HG03354 (cell line): ENCODE data around the gene SGMS2.

Experiments
- ATAC-seq: cut with Tn5 transposase; IDR thresholded peaks from one replicate; pipeline ENCODE4 v1.9.1; 2021; ENCODE audit warnings: mild to moderate bottlenecking; ENCODE audit not compliant: unreplicated experiment, poor library complexity, severe bottlenecking

The SGMS2 gene

GRCh38 chr4:107826421-107826980 is 1.8 kb downstream of the SGMS2 start:
- ATAC-seq: no peak

GRCh38 chr4:107828315-107829090 is 3.8 kb downstream of the SGMS2 start:
- no peak for ATAC-seq

- ATAC-seq: no peak
Measured at GRCh38 chr4:107831140-107831539, 6.4 kb downstream of the SGMS2 start.

- no peak for ATAC-seq
Measured at GRCh38 chr4:107832275-107832807, 7.6 kb downstream of the SGMS2 start.

GRCh38 chr4:107834241-107834794 is 9.6 kb downstream of the SGMS2 start:
- no peak for ATAC-seq

- no peak for ATAC-seq
Measured at GRCh38 chr4:107835406-107835805, 10.7 kb downstream of the SGMS2 start.

GRCh38 chr4:107837317-107837716 is 12.6 kb downstream of the SGMS2 start:
- no peak for ATAC-seq

GRCh38 chr4:107837776-107838618 is 13.3 kb downstream of the SGMS2 start:
- ATAC-seq: no peak

- no peak for ATAC-seq
Measured at GRCh38 chr4:107838861-107839565, 14.3 kb downstream of the SGMS2 start.

- ATAC-seq: no peak
Measured at GRCh38 chr4:107843391-107843790, 18.7 kb downstream of the SGMS2 start.

GRCh38 chr4:107845681-107846080 is 20.9 kb downstream of the SGMS2 start:
- ATAC-seq: no peak

GRCh38 chr4:107850438-107850837 is 25.7 kb downstream of the SGMS2 start:
- ATAC-seq: peak; percentile 85

GRCh38 chr4:107853444-107854355 is 29.0 kb downstream of the SGMS2 start:
- ATAC-seq: no peak

GRCh38 chr4:107854356-107855022 is 29.8 kb downstream of the SGMS2 start:
- ATAC-seq: no peak

- no peak for ATAC-seq
Measured at GRCh38 chr4:107855723-107856122, 31.0 kb downstream of the SGMS2 start.

- no peak for ATAC-seq
Measured at GRCh38 chr4:107856901-107857300, 32.2 kb downstream of the SGMS2 start.

GRCh38 chr4:107857741-107858140 is 33.0 kb downstream of the SGMS2 start:
- ATAC-seq: no peak

GRCh38 chr4:107858158-107858742 is 33.5 kb downstream of the SGMS2 start:
- no peak for ATAC-seq
